Measurements from ENCODE around the gene LIPH. TPM values are rescaled to one million over a fixed set of nuclear protein-coding genes. Genes with fewer than 3 reads are reported as not detected.
"Not testable (repeated sequence)": the region's sequence is repeated elsewhere in the genome, so short reads cannot be mapped to it uniquely, and the experiment has no call there.

Gene LIPH
- total RNA-seq, 1 donor from 2014 or later = not detected

- TF ChIP-seq, protein P1, sequence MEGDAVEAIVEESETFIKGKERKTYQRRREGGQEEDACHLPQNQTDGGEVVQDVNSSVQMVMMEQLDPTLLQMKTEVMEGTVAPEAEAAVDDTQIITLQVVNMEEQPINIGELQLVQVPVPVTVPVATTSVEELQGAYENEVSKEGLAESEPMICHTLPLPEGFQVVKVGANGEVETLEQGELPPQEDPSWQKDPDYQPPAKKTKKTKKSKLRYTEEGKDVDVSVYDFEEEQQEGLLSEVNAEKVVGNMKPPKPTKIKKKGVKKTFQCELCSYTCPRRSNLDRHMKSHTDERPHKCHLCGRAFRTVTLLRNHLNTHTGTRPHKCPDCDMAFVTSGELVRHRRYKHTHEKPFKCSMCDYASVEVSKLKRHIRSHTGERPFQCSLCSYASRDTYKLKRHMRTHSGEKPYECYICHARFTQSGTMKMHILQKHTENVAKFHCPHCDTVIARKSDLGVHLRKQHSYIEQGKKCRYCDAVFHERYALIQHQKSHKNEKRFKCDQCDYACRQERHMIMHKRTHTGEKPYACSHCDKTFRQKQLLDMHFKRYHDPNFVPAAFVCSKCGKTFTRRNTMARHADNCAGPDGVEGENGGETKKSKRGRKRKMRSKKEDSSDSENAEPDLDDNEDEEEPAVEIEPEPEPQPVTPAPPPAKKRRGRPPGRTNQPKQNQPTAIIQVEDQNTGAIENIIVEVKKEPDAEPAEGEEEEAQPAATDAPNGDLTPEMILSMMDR (IDR thresholded peaks at IDR 0.05) = no peak
- Mint-ChIP-seq H3K9me3 (no peaks in the 10 kb centered on the region), H3K27me3 (no peaks in the 10 kb centered on the region), H3K4me1 (no peaks in the 10 kb centered on the region), H3K4me3 (no peak overlapping the region), H3K36me3 (ENCODE audit: low read depth) (peaks cover 9% of the 10 kb centered on the region), H3K27ac (no peak overlapping the region)
- intact Hi-C loops (cut with micrococcal nuclease) = no loop called here
- no peak for ATAC-seq (ENCODE audit: low read depth)
- ChIA-PET POLR2A (no interaction called here), CTCF (no interaction called here)
- DNase-seq = no peak
These were observed 79.0 kb downstream of the LIPH start for GRCh38 chr3:185473290-185473815.

DNA sequence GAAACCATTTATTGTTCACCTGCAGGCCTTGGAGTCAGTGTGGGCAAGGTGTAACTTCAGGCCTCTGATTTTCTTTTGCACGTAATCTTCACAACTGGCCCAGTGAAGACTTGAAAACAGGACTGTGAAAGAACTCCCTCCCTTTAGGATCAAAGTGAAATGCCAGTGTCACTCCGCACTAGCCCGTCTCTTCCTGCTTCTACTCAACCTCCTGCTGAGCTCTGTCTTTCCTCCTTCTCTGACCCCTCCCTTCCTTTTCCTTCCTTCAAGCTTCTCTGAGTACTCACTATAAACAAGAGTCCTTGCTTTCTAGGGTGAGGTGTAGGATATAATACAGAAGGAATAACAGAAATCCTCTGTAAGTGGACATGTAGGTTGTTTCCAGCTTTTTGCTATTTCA is 82.1 kb downstream of the LIPH start:
- Mint-ChIP-seq H3K9me3 (no peaks in the 10 kb centered on the region), H3K4me3 (no peak overlapping the region), H3K27me3 (no peaks in the 10 kb centered on the region), H3K36me3 (ENCODE audit: low read depth) (peaks cover 6% of the 10 kb centered on the region), H3K27ac (no peak overlapping the region), H3K4me1 (peaks cover 4% of the 10 kb centered on the region)
- ChIA-PET CTCF (no interaction called here), POLR2A (no interaction called here)
- TF ChIP-seq, protein P1 (IDR thresholded peaks at IDR 0.05) = no peak
- no peak for ATAC-seq (ENCODE audit: low read depth)
- no peak for DNase-seq
- intact Hi-C loops (cut with micrococcal nuclease) = no loop called here

DNA sequence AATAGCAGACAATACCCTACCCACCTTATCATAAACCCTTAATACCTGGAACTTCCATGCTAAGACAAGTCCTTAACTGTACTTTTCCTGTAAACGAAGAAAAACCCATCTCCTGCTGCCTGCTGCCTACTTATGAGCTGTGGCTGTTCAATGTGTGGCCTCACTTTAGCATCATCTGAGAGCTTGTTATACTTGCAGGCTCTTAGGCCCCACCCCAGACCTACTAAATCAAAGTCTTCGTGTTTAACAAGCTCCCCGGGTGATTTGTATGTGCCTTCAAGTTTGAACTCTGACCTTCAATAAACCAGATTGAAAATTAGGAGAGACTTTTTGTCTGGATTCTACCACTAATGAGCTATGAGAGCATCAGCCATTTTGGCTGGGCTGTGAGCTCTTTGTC is 82.8 kb downstream of the LIPH start:
- ATAC-seq (ENCODE audit: low read depth) (no peak), DNase-seq (no peak)
- H3K27me3 Mint-ChIP-seq = no peaks in the 10 kb centered on the region
- intact Hi-C loops (cut with micrococcal nuclease) = no loop called here
- peaks cover 4% of the 10 kb centered on the region for H3K4me1 Mint-ChIP-seq
- TF ChIP-seq, protein P1 (IDR thresholded peaks at IDR 0.05) = no peak
- CTCF ChIA-PET = no interaction called here
- no peak overlapping the region for H3K4me3 Mint-ChIP-seq
- H3K9me3 Mint-ChIP-seq = no peaks in the 10 kb centered on the region
- peaks cover 6% of the 10 kb centered on the region for H3K36me3 Mint-ChIP-seq (ENCODE audit: low read depth)
- H3K27ac Mint-ChIP-seq = no peak overlapping the region
- POLR2A ChIA-PET = no interaction called here

- H3K27me3 Mint-ChIP-seq; intact Hi-C loops (cut with micrococcal nuclease); H3K4me3 Mint-ChIP-seq; POLR2A ChIA-PET; H3K9me3 Mint-ChIP-seq; DNase-seq; H3K27ac Mint-ChIP-seq; H3K36me3 Mint-ChIP-seq (ENCODE audit: low read depth); CTCF ChIA-PET; ATAC-seq (ENCODE audit: low read depth); H3K4me1 Mint-ChIP-seq: not testable (repeated sequence)
These were observed 86.3 kb downstream of the LIPH start for GRCh38 chr3:185466123-185466522.

GRCh38 chr3:185465471-185465870 is 86.9 kb downstream of the LIPH start:
- DNase-seq = no peak
- ChIA-PET POLR2A (no interaction called here), CTCF (no interaction called here)
- no peak overlapping the region for H3K27ac Mint-ChIP-seq
- H3K9me3 Mint-ChIP-seq = no peaks in the 10 kb centered on the region
- H3K36me3 Mint-ChIP-seq (ENCODE audit: low read depth) = no peaks in the 10 kb centered on the region
- TF ChIP-seq, protein P1 (IDR thresholded peaks at IDR 0.05) = no peak
- intact Hi-C loops (cut with micrococcal nuclease) = no loop called here
- H3K27me3 Mint-ChIP-seq = no peaks in the 10 kb centered on the region
- H3K4me3 Mint-ChIP-seq = no peak overlapping the region
- peaks cover 4% of the 10 kb centered on the region for H3K4me1 Mint-ChIP-seq
- ATAC-seq (ENCODE audit: low read depth) = no peak

GRCh38 chr3:185460719-185461350 is 91.6 kb downstream of the LIPH start:
- CTCF ChIA-PET = interaction anchor here (1.0 kb wide), 1 partner anchor 99 kb away, joined by 4 read pairs; no protein-coding TSS in a partner anchor
- Mint-ChIP-seq H3K4me3 (no peak overlapping the region), H3K27me3 (no peaks in the 10 kb centered on the region), H3K4me1 (peaks cover 1% of the 10 kb centered on the region), H3K27ac (no peak overlapping the region), H3K36me3 (ENCODE audit: low read depth) (no peaks in the 10 kb centered on the region), H3K9me3 (no peaks in the 10 kb centered on the region)
- DNase-seq = no peak
- ATAC-seq (ENCODE audit: low read depth) = no peak
- POLR2A ChIA-PET = no interaction called here
- TF ChIP-seq, protein P1 (IDR thresholded peaks at IDR 0.05) = no peak
- intact Hi-C loops (cut with micrococcal nuclease) = no loop called here
